Keratinocyte (primary cell): ENCODE measurements around the gene CLDND1. TPM values are rescaled to one million over a fixed set of nuclear protein-coding genes. Genes with fewer than 3 reads are reported as not detected.

Source experiments
- DNase-seq: peaks from one replicate; pipeline ENCODE4 v3.0.0-alpha.2; 2011; ENCODE audit warnings: low read depth, missing footprints, low spot score
- FAIRE-seq: peaks from 2 replicates; lab custom pipeline; 2011; peaks lifted over from hg19 to GRCh38; lab: Jason Lieb, UNC
- H2AFZ ChIP-seq: 2 replicates; pipeline ENCODE4 v1.6.0; 2012; ENCODE audit warnings: low read length, control low read depth, inconsistent platforms; ENCODE audit not compliant: control insufficient read depth
- H3K27ac ChIP-seq: 2 replicates; pipeline ENCODE4 v1.5.1; 2011; ENCODE audit warnings: low read length; ENCODE audit not compliant: control insufficient read depth, insufficient read depth
- H3K27me3 ChIP-seq: 3 replicates; pipeline ENCODE4 v1.6.0; 2011; ENCODE audit warnings: low read length; ENCODE audit not compliant: control insufficient read depth, insufficient read depth; ENCODE audit errors: extremely low read depth
- H3K36me3 ChIP-seq, 2 experiments: 2 replicates in 1 of 2; 3 replicates in 1 of 2; pipeline ENCODE4 v1.5.1; 2011; ENCODE audit warnings: low read length in 2 of 2, mild to moderate bottlenecking in 1 of 2; ENCODE audit not compliant: control insufficient read depth in 2 of 2, insufficient read depth in 2 of 2; ENCODE audit errors: extremely low read depth in 1 of 2
- H3K4me1 ChIP-seq: 3 replicates; pipeline ENCODE4 v1.5.1; 2011; ENCODE audit warnings: low read length; ENCODE audit not compliant: control insufficient read depth, insufficient read depth; ENCODE audit errors: extremely low read depth
- H3K4me2 ChIP-seq: 3 replicates; pipeline ENCODE4 v1.6.0; 2011; ENCODE audit warnings: low read depth, low read length; ENCODE audit not compliant: control insufficient read depth, insufficient read depth; ENCODE audit errors: extremely low read depth
- H3K4me3 ChIP-seq, 3 experiments: fragments of 200-600 bp in 1 of 3; sonication (generic) in 1 of 3; 2 replicates in 2 of 3; 3 replicates in 1 of 3; pipeline ENCODE4 v1.5.1; 2011 to 2016; ENCODE audit warnings: low read length in 3 of 3, mild to moderate bottlenecking in 3 of 3, control low read depth in 2 of 3, inconsistent platforms in 1 of 3, low read depth in 1 of 3, mixed read lengths in 1 of 3, mixed run types in 1 of 3, moderate library complexity in 1 of 3; ENCODE audit not compliant: control insufficient read depth in 2 of 3, insufficient read depth in 2 of 3; ENCODE audit errors: extremely low read depth in 1 of 3
- H3K79me2 ChIP-seq: 2 replicates; pipeline ENCODE4 v1.6.0; 2012; ENCODE audit warnings: low read length; ENCODE audit not compliant: control insufficient read depth, insufficient read depth
- H3K9ac ChIP-seq: 3 replicates; pipeline ENCODE4 v1.6.0; 2011; ENCODE audit warnings: low read length; ENCODE audit not compliant: control insufficient read depth, insufficient read depth; ENCODE audit errors: extremely low read depth
- H3K9me1 ChIP-seq: 3 replicates; pipeline ENCODE4 v1.6.0; 2011; ENCODE audit warnings: low read length; ENCODE audit not compliant: control insufficient read depth, insufficient read depth; ENCODE audit errors: extremely low read depth
- H3K9me3 ChIP-seq: 2 replicates; pipeline ENCODE4 v1.5.1; 2012; ENCODE audit warnings: low read depth, low read length; ENCODE audit not compliant: control insufficient read depth
- H4K20me1 ChIP-seq: 3 replicates; pipeline ENCODE4 v1.6.0; 2011; ENCODE audit warnings: low read length; ENCODE audit not compliant: control insufficient read depth, insufficient read depth; ENCODE audit errors: extremely low read depth
- EZH2 ChIP-seq: IDR thresholded peaks from one replicate; pipeline ENCODE4 v1.6.1; 2012; ENCODE audit warnings: inconsistent platforms, mild to moderate bottlenecking, low read length, moderate library complexity
- dilution Hi-C: fragments of 300-500 bp; cut with MboI; formaldehyde crosslinking; loops from one replicate; pipeline ENCODE4 v1.7.0; 2020; ENCODE audit warnings: low sequenced_read_pairs; ENCODE audit not compliant: extremely low pct_ligation_motif_present
- polyA plus RNA-seq, 5 experiments: library from polyadenylated mRNA; depleted of rRNA in 3 of 5; stranded (reverse) in 3 of 5; stranded (forward) in 1 of 5; unstranded in 1 of 5; fragments of >200 nt; gene quantifications; 1 replicate in 1 of 5; 2 replicates in 3 of 5; 3 replicates in 1 of 5; pipeline versions ENCODE4 v1.2.1 to v1.2.3, GENCODE V29; 2011 to 2012; ENCODE audit warnings: missing spikeins in 2 of 5, low read depth in 1 of 5, low replicate concordance in 1 of 5
- TF ChIP-seq, protein P1 (sequence below), 3 experiments: IDR thresholded peaks in 1 of 3; conservative IDR thresholded peaks in 1 of 3; optimal IDR thresholded peaks in 1 of 3; 2 replicates in 2 of 3; 3 replicates in 1 of 3; pipeline versions ENCODE3 to v1.5.1; 2011; ENCODE audit warnings: low read length in 3 of 3, mild to moderate bottlenecking in 3 of 3, moderate library complexity in 2 of 3, control low read depth in 1 of 3, inconsistent platforms in 1 of 3; ENCODE audit not compliant: insufficient read depth in 2 of 3; ENCODE audit errors: extremely low read depth in 1 of 3

The CLDND1 gene
- polyA plus RNA-seq, 1 donor (not counting 4 experiments of a cell fraction or from before 2014, with no cell fraction given), result 137 TPM

DNA sequence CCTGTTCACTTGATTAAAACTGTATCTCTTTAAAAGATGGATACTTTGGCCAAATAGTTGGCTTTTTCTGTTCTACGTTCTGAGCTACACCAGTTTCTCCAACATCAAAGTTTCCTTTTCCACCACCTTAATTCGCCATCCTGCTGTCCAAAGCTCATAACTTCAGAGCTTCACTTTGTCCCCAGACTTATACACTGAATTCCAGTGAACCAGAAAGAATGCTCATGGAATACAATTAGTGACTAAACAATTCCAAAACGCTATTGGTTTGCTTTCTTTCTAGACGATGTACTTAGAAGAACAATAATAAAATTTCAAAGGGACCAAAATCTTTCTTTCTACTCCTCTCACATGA is 32.3 kb upstream of the CLDND1 start:
- no peak overlapping the region for H3K9ac ChIP-seq
- no peak overlapping the region for H3K4me2 ChIP-seq

DNA sequence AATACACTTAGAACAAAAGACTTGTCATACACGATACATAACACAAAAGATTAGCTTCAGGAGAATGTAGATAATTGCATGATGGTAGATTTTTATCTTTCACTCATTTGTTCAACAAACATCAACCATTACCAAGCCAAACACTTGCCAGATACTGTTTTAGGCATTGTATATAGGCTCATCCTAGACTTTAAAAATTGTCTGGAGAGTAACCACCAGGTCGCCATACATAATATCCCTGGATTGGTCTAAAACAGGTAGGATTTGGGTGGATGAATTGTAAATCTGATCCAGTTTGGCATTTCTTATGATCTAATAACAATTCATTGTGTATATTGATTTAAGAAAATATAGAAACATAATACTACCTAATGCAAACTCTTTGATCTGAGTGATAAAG is 31.9 kb upstream of the CLDND1 start:
- Histone ChIP-seq H4K20me1 (no peaks in the 10 kb centered on the region), H3K9me1 (no peaks in the 10 kb centered on the region), H3K27ac (no peak overlapping the region), H3K4me2 (no peak overlapping the region), H3K4me1 (no peaks in the 10 kb centered on the region), H3K36me3 (no peaks in the 10 kb centered on the region), H2AFZ (no peak overlapping the region), H3K9ac (no peak overlapping the region), H3K27me3 (no peaks in the 10 kb centered on the region), H3K4me3 (no peak overlapping the region), H3K79me2 (no peaks in the 10 kb centered on the region), H3K9me3 (no peaks in the 10 kb centered on the region)
- TF ChIP-seq EZH2, result no peak
- TF ChIP-seq, protein P1, sequence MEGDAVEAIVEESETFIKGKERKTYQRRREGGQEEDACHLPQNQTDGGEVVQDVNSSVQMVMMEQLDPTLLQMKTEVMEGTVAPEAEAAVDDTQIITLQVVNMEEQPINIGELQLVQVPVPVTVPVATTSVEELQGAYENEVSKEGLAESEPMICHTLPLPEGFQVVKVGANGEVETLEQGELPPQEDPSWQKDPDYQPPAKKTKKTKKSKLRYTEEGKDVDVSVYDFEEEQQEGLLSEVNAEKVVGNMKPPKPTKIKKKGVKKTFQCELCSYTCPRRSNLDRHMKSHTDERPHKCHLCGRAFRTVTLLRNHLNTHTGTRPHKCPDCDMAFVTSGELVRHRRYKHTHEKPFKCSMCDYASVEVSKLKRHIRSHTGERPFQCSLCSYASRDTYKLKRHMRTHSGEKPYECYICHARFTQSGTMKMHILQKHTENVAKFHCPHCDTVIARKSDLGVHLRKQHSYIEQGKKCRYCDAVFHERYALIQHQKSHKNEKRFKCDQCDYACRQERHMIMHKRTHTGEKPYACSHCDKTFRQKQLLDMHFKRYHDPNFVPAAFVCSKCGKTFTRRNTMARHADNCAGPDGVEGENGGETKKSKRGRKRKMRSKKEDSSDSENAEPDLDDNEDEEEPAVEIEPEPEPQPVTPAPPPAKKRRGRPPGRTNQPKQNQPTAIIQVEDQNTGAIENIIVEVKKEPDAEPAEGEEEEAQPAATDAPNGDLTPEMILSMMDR (optimal IDR thresholded peaks at IDR 0.05 in 1 of 3, IDR thresholded peaks at IDR 0.05 in 1 of 3, conservative IDR thresholded peaks at IDR 0.05 in 1 of 3; ENCODE audit: extremely low read depth in 1 of 3, insufficient read depth in 2 of 3, low read length in 3 of 3), result no peak
- DNase-seq (no peak), FAIRE-seq (no peak)
- dilution Hi-C loops, result no loop called here

More for the DNA sequence above, 32.3 kb upstream of the CLDND1 start:
- dilution Hi-C loops, result no loop called here
- H2AFZ ChIP-seq, result no peak overlapping the region
- H3K36me3 ChIP-seq, result no peaks in the 10 kb centered on the region
- H3K27me3 ChIP-seq, result no peaks in the 10 kb centered on the region
- no peak overlapping the region for H3K4me3 ChIP-seq
- no peak for FAIRE-seq
- no peaks in the 10 kb centered on the region for H3K9me3 ChIP-seq
- no peaks in the 10 kb centered on the region for H3K79me2 ChIP-seq
- H3K9me1 ChIP-seq, result no peaks in the 10 kb centered on the region
- H4K20me1 ChIP-seq, result no peaks in the 10 kb centered on the region
- DNase-seq, result no peak
- H3K27ac ChIP-seq, result no peak overlapping the region
- no peaks in the 10 kb centered on the region for H3K4me1 ChIP-seq
- TF ChIP-seq EZH2, result no peak
- TF ChIP-seq, protein P1 (optimal IDR thresholded peaks at IDR 0.05 in 1 of 3, IDR thresholded peaks at IDR 0.05 in 1 of 3, conservative IDR thresholded peaks at IDR 0.05 in 1 of 3; ENCODE audit: extremely low read depth in 1 of 3, insufficient read depth in 2 of 3, low read length in 3 of 3), result no peak
